Activated CD4-positive, alpha-beta T cell treated with anti-CD3 and anti-CD28 coated beads for 24 hours (primary cell): Measurements from ENCODE around the gene CENPX.

Source experiments
- DNase-seq, 2 donors: peaks; one replicate each; pipeline ENCODE4 v3.0.0-alpha.2; 2020; ENCODE audit warnings: low read depth in 2 of 2

Gene CENPX

GRCh38 chr17:82012261-82012639 lies 10.4 kb downstream of the CENPX start:
- no peak for DNase-seq

- DNase-seq, result no peak
These were observed 11.0 kb downstream of the CENPX start for GRCh38 chr17:82011617-82012187.

- no peak for DNase-seq
These were observed 11.8 kb downstream of the CENPX start for GRCh38 chr17:82010575-82011525.

GRCh38 chr17:82009413-82009812 lies 13.3 kb downstream of the CENPX start:
- no peak for DNase-seq

GRCh38 chr17:82008941-82009405 lies 13.7 kb downstream of the CENPX start:
- DNase-seq, result no peak

GRCh38 chr17:82008258-82008940 lies 14.3 kb downstream of the CENPX start:
- DNase-seq, result no peak

GRCh38 chr17:82007495-82008257 lies 15.0 kb downstream of the CENPX start:
- DNase-seq, result no peak

GRCh38 chr17:82007228-82007494 lies 15.5 kb downstream of the CENPX start:
- no peak for DNase-seq

GRCh38 chr17:82006468-82007227 lies 16.0 kb downstream of the CENPX start:
- no peak for DNase-seq

GRCh38 chr17:82005701-82006348 lies 16.9 kb downstream of the CENPX start:
- DNase-seq, result no peak

- no peak for DNase-seq
These were observed 17.9 kb downstream of the CENPX start for GRCh38 chr17:82004517-82005455.

GRCh38 chr17:82003411-82004381 lies 19.0 kb downstream of the CENPX start:
- DNase-seq, result peak in 1 of 2 donors; percentile 21

- no peak for DNase-seq
These were observed 21.1 kb downstream of the CENPX start for GRCh38 chr17:82001571-82002056.

- DNase-seq, result no peak
These were observed 21.7 kb downstream of the CENPX start for GRCh38 chr17:82000803-82001570.

GRCh38 chr17:81999976-82000802 lies 22.5 kb downstream of the CENPX start:
- DNase-seq, result no peak

- DNase-seq, result no peak
These were observed 23.1 kb downstream of the CENPX start for GRCh38 chr17:81999587-81999975.
